ENCODE measurements around the gene TRA2B. TPM values are rescaled to one million over a fixed set of nuclear protein-coding genes. Genes with fewer than 3 reads are reported as not detected.

TRA2B gene
- total RNA-seq, 1 experiment from 2014 or later = 172 TPM

DNA sequence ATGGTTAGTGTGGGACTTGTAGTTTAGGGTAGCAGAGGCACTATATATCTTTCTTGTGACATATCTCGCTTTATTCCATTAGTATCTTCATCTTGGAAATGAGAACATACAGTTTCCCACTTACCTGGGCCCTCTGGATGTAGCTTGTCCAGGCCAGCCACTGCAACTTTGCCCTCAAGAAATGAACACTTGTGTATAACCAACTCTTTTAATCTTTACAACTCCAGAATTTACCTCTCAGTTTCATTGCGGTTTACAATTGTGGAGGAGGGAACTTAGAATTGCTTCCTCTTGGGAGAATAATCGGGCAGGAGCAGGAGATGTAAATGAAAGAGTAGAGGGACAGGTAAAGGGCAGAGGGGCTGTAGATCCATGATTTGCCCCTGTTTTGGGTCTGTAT, 18.4 kb upstream of the TRA2B start:
- Histone ChIP-seq H3K36me3 (ENCODE audit: control insufficient read depth in 1 of 2, insufficient read depth in 2 of 2, low read length in 2 of 2) (no peaks in the 10 kb centered on the region), H3K79me2 (ENCODE audit: insufficient read depth, low read length) (no peaks in the 10 kb centered on the region), H3K27ac (ENCODE audit: low read depth, low read length) (no peak overlapping the region), H3K4me2 (ENCODE audit: low read length) (no peak overlapping the region), H3K9ac (ENCODE audit: low read length) (no peak overlapping the region), H2AFZ (ENCODE audit: low read depth, low read length, poor library complexity, severe bottlenecking) (no peak overlapping the region), H3K9me2 (ENCODE audit: insufficient read depth) (no peaks in the 10 kb centered on the region), H3K4me1 (ENCODE audit: control insufficient read depth in 1 of 2, insufficient read depth in 2 of 2, low read length in 2 of 2) (peaks cover 7 to 18% of the 10 kb centered on the region in 2 experiments; a peak in 3 of 4 replicates), H4K20me1 (ENCODE audit: insufficient read depth) (no peaks in the 10 kb centered on the region), H3K27me3 (ENCODE audit: insufficient read depth, low read length) (no peaks in the 10 kb centered on the region), H3K9me3 (ENCODE audit: control insufficient read depth in 1 of 2, insufficient read depth in 1 of 2, low read depth in 1 of 2, low read length in 2 of 2) (no peaks in the 10 kb centered on the region), H3K4me3 (replicated peaks in 1 of 2; ENCODE audit: low read depth in 1 of 2, low read length in 2 of 2) (no peak overlapping the region)
- TF ChIP-seq, protein P1, sequence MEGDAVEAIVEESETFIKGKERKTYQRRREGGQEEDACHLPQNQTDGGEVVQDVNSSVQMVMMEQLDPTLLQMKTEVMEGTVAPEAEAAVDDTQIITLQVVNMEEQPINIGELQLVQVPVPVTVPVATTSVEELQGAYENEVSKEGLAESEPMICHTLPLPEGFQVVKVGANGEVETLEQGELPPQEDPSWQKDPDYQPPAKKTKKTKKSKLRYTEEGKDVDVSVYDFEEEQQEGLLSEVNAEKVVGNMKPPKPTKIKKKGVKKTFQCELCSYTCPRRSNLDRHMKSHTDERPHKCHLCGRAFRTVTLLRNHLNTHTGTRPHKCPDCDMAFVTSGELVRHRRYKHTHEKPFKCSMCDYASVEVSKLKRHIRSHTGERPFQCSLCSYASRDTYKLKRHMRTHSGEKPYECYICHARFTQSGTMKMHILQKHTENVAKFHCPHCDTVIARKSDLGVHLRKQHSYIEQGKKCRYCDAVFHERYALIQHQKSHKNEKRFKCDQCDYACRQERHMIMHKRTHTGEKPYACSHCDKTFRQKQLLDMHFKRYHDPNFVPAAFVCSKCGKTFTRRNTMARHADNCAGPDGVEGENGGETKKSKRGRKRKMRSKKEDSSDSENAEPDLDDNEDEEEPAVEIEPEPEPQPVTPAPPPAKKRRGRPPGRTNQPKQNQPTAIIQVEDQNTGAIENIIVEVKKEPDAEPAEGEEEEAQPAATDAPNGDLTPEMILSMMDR (IDR thresholded peaks at IDR 0.05 in 2 of 3, conservative IDR thresholded peaks at IDR 0.05 in 1 of 3; ENCODE audit: borderline replicate concordance in 1 of 3, insufficient read depth in 1 of 3, low read depth in 2 of 3, low read length in 2 of 3) = no peak
- no peak for TF ChIP-seq SRF (IDR thresholded peaks at IDR 0.05; ENCODE audit: low read depth)
- no peak for TF ChIP-seq JUND (IDR thresholded peaks at IDR 0.05)
- no peak for TF ChIP-seq TCF7L2 (IDR thresholded peaks at IDR 0.05; ENCODE audit: borderline replicate concordance, extremely low read depth, insufficient read depth, insufficient read length)
- no peak for TF ChIP-seq SP1 (IDR thresholded peaks at IDR 0.05; ENCODE audit: low read depth)
- TF ChIP-seq RAD21 (IDR thresholded peaks at IDR 0.05; ENCODE audit: low read depth) = no peak
- BruUV-seq (replicated peaks) = no TSS peak
- POLR2A ChIA-PET = no interaction called here
- ATAC-seq = no peak
- RAD21 ChIA-PET (ENCODE audit: low non-redundant PET in 1 of 2, low total read pairs in 2 of 2, uncharacterized antibody in 2 of 2, unreplicated experiment in 2 of 2) = no interaction called here
- intact Hi-C loops (cut with micrococcal nuclease) = no loop called here
- CTCF ChIA-PET = interaction anchor here (6.9 kb wide), 1 partner anchor 13 kb away, joined by 65 read pairs; no protein-coding TSS in a partner anchor
- no peak for DNase-seq (ENCODE audit: low read depth, low spot score)

DNA sequence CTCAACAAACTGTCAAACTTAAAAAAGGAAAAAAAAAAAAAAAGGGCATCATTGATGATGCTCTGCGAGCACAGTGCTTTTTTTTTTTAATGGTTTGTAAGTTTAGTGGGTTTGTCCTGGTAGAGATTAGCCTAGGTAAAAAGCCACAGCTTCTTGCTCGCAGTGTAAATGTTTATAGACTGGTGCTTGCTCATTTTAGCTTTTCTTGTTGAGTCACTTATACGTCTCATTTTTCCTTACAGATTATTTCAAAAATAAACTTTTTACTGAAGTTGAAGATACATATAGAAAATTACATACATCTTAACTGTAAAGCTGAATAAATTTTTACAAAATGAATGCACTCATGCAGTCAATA, 16.5 kb upstream of the TRA2B start:
- Histone ChIP-seq H3K27me3 (ENCODE audit: insufficient read depth, low read length) (no peaks in the 10 kb centered on the region), H3K9ac (ENCODE audit: low read length) (no peak overlapping the region), H3K79me2 (ENCODE audit: insufficient read depth, low read length) (no peaks in the 10 kb centered on the region), H3K27ac (ENCODE audit: low read depth, low read length) (no peak overlapping the region), H2AFZ (ENCODE audit: low read depth, low read length, poor library complexity, severe bottlenecking) (no peak overlapping the region), H3K36me3 (ENCODE audit: control insufficient read depth in 1 of 2, insufficient read depth in 2 of 2, low read length in 2 of 2) (no peaks in the 10 kb centered on the region), H4K20me1 (ENCODE audit: insufficient read depth) (no peaks in the 10 kb centered on the region), H3K4me3 (replicated peaks in 1 of 2; ENCODE audit: low read depth in 1 of 2, low read length in 2 of 2) (no peak overlapping the region), H3K4me2 (ENCODE audit: low read length) (no peak overlapping the region), H3K9me3 (ENCODE audit: control insufficient read depth in 1 of 2, insufficient read depth in 1 of 2, low read depth in 1 of 2, low read length in 2 of 2) (no peaks in the 10 kb centered on the region), H3K4me1 (ENCODE audit: control insufficient read depth in 1 of 2, insufficient read depth in 2 of 2, low read length in 2 of 2) (peaks cover under 1 to 6% of the 10 kb centered on the region in 2 experiments; a peak in 3 of 4 replicates), H3K9me2 (ENCODE audit: insufficient read depth) (no peaks in the 10 kb centered on the region)
- ATAC-seq (no peak), DNase-seq (ENCODE audit: low read depth, low spot score) (no peak)
- no TSS peak for BruUV-seq (replicated peaks)
- intact Hi-C loops (cut with micrococcal nuclease) = no loop called here
- CTCF ChIA-PET = interaction anchor here (1.0 to 6.9 kb wide), 3 partner anchors 11 to 294 kb away, joined by 3 to 65 read pairs (median 5); no protein-coding TSS in a partner anchor
- RAD21 ChIA-PET (ENCODE audit: low non-redundant PET in 1 of 2, low total read pairs in 2 of 2, uncharacterized antibody in 2 of 2, unreplicated experiment in 2 of 2) = no interaction called here
- POLR2A ChIA-PET = interaction anchor here (1.3 kb wide), 1 partner anchor 11 kb away, joined by 9 read pairs; no protein-coding TSS in a partner anchor
- TF ChIP-seq ELF1 (IDR thresholded peaks at IDR 0.05; ENCODE audit: borderline replicate concordance, low read depth) = no peak
- TF ChIP-seq POLR2A (IDR thresholded peaks at IDR 0.05; ENCODE audit: borderline replicate concordance, extremely low read depth, insufficient read depth, insufficient read length) = no peak
- TF ChIP-seq SRF (IDR thresholded peaks at IDR 0.05; ENCODE audit: low read depth) = no peak
- TF ChIP-seq SP1 (IDR thresholded peaks at IDR 0.05; ENCODE audit: low read depth) = no peak
- TF ChIP-seq EZH2phosphoT487 (IDR thresholded peaks at IDR 0.05; ENCODE audit: borderline replicate concordance) = no peak
- no peak for TF ChIP-seq EGR1 (IDR thresholded peaks at IDR 0.05; ENCODE audit: low read depth)
- TF ChIP-seq, protein P2, sequence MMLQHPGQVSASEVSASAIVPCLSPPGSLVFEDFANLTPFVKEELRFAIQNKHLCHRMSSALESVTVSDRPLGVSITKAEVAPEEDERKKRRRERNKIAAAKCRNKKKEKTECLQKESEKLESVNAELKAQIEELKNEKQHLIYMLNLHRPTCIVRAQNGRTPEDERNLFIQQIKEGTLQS (IDR thresholded peaks at IDR 0.05) = no peak
- no peak for TF ChIP-seq ZNF274 (IDR thresholded peaks at IDR 0.05; ENCODE audit: low read depth, low read length)
- TF ChIP-seq, protein P3, sequence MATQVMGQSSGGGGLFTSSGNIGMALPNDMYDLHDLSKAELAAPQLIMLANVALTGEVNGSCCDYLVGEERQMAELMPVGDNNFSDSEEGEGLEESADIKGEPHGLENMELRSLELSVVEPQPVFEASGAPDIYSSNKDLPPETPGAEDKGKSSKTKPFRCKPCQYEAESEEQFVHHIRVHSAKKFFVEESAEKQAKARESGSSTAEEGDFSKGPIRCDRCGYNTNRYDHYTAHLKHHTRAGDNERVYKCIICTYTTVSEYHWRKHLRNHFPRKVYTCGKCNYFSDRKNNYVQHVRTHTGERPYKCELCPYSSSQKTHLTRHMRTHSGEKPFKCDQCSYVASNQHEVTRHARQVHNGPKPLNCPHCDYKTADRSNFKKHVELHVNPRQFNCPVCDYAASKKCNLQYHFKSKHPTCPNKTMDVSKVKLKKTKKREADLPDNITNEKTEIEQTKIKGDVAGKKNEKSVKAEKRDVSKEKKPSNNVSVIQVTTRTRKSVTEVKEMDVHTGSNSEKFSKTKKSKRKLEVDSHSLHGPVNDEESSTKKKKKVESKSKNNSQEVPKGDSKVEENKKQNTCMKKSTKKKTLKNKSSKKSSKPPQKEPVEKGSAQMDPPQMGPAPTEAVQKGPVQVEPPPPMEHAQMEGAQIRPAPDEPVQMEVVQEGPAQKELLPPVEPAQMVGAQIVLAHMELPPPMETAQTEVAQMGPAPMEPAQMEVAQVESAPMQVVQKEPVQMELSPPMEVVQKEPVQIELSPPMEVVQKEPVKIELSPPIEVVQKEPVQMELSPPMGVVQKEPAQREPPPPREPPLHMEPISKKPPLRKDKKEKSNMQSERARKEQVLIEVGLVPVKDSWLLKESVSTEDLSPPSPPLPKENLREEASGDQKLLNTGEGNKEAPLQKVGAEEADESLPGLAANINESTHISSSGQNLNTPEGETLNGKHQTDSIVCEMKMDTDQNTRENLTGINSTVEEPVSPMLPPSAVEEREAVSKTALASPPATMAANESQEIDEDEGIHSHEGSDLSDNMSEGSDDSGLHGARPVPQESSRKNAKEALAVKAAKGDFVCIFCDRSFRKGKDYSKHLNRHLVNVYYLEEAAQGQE (IDR thresholded peaks at IDR 0.05; ENCODE audit: low read depth) = no peak
- TF ChIP-seq CBX3 (IDR thresholded peaks at IDR 0.05; ENCODE audit: low read depth) = no peak
- TF ChIP-seq, protein P4, sequence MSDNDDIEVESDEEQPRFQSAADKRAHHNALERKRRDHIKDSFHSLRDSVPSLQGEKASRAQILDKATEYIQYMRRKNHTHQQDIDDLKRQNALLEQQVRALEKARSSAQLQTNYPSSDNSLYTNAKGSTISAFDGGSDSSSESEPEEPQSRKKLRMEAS (IDR thresholded peaks at IDR 0.05) = no peak
- no peak for TF ChIP-seq POLR2AphosphoS5 (IDR thresholded peaks at IDR 0.05; ENCODE audit: low read depth, low read length)

Measured in HCT116 (cell line).